HG03064 (cell line): Measurements from ENCODE around the gene SYT1.

Experiments
- ATAC-seq: cut with Tn5 transposase; IDR thresholded peaks from one replicate; pipeline ENCODE4 v1.9.1; 2021; ENCODE audit warnings: low read depth; ENCODE audit not compliant: unreplicated experiment

SYT1 gene

GRCh38 chr12:79454338-79454843 lies 589.8 kb downstream of the SYT1 start:
- no peak for ATAC-seq

- ATAC-seq = no peak
These were observed 590.7 kb downstream of the SYT1 start for GRCh38 chr12:79455286-79455685.

GRCh38 chr12:79482323-79482722 lies 617.7 kb downstream of the SYT1 start:
- no peak for ATAC-seq

DNA sequence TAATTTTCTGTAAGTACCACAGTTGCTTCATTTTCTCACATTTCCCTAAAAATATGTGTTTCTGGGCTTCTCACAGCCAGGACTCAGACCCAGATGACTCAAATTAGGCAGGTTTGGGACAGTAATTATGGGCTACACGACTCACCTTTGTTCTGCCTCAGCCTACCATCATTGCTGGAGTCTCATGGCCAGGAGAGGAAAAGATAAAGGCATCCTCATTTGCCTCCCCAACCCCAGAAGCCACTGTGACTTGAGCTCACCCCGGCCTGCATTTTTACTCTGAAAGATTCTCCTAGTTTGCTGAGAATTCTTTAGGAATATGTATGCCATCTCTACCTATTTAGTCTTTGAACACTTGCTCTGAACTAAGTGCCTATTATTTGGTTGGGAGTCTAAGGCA lies 618.3 kb downstream of the SYT1 start:
- ATAC-seq = no peak

DNA sequence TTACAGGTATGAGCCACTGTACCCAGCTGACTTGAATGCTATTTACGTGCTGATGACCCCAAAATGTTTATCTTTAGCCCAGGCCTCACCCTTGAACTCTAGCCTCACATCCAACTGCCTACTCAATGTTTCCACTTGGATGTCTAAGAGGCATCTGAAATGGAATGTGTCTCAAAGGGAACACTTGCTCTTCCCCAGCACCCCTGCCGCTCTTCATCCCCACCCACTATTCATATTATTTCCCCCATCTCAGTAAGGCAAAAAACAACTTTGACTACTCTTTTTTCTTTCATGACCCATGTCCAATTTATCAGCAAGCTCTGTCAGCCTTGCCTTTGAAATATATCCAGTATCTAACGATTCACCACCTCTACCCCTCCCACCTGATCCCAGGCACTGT lies 621.6 kb downstream of the SYT1 start:
- ATAC-seq = no peak

DNA sequence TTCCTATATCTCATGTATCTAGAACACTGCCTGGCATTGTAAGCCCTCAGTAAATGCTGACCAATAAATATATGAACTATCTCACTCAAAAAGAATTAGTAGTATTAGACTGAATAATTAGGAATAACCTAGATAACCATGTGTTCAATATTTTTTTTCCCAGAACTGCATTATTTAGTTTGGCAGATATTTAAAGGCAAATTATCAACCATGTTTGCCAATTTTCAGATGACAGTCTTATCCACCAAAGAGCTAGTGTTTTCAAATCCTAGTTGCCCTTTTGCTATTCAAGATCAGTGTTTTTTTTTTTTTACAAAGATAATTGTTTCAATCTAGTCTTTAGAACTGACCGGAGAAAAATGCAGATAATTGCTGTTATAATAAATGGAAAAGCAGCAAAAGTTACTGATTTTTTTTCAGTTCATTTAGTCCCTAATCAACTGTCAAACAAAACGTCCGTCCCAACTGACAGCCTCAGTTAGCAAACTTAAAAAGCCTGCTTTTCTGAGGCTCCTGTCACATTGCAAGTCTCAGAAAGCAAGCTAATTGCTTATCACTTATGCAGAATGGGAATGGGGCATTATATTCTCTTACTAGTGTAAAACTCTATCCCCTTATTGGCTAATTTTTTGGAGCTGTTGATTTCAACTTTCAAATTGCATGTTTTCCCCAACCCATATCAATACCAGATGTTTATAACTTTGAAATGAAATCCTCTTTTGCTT lies 623.0 kb downstream of the SYT1 start:
- ATAC-seq = no peak
